Keratinocyte (primary cell): ENCODE measurements around the gene CDKN1C. TPM values are rescaled to one million over a fixed set of nuclear protein-coding genes. Genes with fewer than 3 reads are reported as not detected.

ENCODE experiments used
- DNase-seq: peaks from one replicate; pipeline ENCODE4 v3.0.0-alpha.2; 2011; ENCODE audit warnings: low read depth, missing footprints, low spot score
- FAIRE-seq: peaks from 2 replicates; lab custom pipeline; 2011; peaks lifted over from hg19 to GRCh38; lab: Jason Lieb, UNC
- H2AFZ ChIP-seq: 2 replicates; pipeline ENCODE4 v1.6.0; 2012; ENCODE audit warnings: low read length, control low read depth, inconsistent platforms; ENCODE audit not compliant: control insufficient read depth
- H3K27ac ChIP-seq: 2 replicates; pipeline ENCODE4 v1.5.1; 2011; ENCODE audit warnings: low read length; ENCODE audit not compliant: control insufficient read depth, insufficient read depth
- H3K27me3 ChIP-seq: 3 replicates; pipeline ENCODE4 v1.6.0; 2011; ENCODE audit warnings: low read length; ENCODE audit not compliant: control insufficient read depth, insufficient read depth; ENCODE audit errors: extremely low read depth
- H3K36me3 ChIP-seq, 2 experiments: 2 replicates in 1 of 2; 3 replicates in 1 of 2; pipeline ENCODE4 v1.5.1; 2011; ENCODE audit warnings: low read length in 2 of 2, mild to moderate bottlenecking in 1 of 2; ENCODE audit not compliant: control insufficient read depth in 2 of 2, insufficient read depth in 2 of 2; ENCODE audit errors: extremely low read depth in 1 of 2
- H3K4me1 ChIP-seq: 3 replicates; pipeline ENCODE4 v1.5.1; 2011; ENCODE audit warnings: low read length; ENCODE audit not compliant: control insufficient read depth, insufficient read depth; ENCODE audit errors: extremely low read depth
- H3K4me2 ChIP-seq: 3 replicates; pipeline ENCODE4 v1.6.0; 2011; ENCODE audit warnings: low read depth, low read length; ENCODE audit not compliant: control insufficient read depth, insufficient read depth; ENCODE audit errors: extremely low read depth
- H3K4me3 ChIP-seq, 3 experiments: fragments of 200-600 bp in 1 of 3; sonication (generic) in 1 of 3; 2 replicates in 2 of 3; 3 replicates in 1 of 3; pipeline ENCODE4 v1.5.1; 2011 to 2016; ENCODE audit warnings: low read length in 3 of 3, mild to moderate bottlenecking in 3 of 3, control low read depth in 2 of 3, inconsistent platforms in 1 of 3, low read depth in 1 of 3, mixed read lengths in 1 of 3, mixed run types in 1 of 3, moderate library complexity in 1 of 3; ENCODE audit not compliant: control insufficient read depth in 2 of 3, insufficient read depth in 2 of 3; ENCODE audit errors: extremely low read depth in 1 of 3
- H3K79me2 ChIP-seq: 2 replicates; pipeline ENCODE4 v1.6.0; 2012; ENCODE audit warnings: low read length; ENCODE audit not compliant: control insufficient read depth, insufficient read depth
- H3K9ac ChIP-seq: 3 replicates; pipeline ENCODE4 v1.6.0; 2011; ENCODE audit warnings: low read length; ENCODE audit not compliant: control insufficient read depth, insufficient read depth; ENCODE audit errors: extremely low read depth
- H3K9me1 ChIP-seq: 3 replicates; pipeline ENCODE4 v1.6.0; 2011; ENCODE audit warnings: low read length; ENCODE audit not compliant: control insufficient read depth, insufficient read depth; ENCODE audit errors: extremely low read depth
- H3K9me3 ChIP-seq: 2 replicates; pipeline ENCODE4 v1.5.1; 2012; ENCODE audit warnings: low read depth, low read length; ENCODE audit not compliant: control insufficient read depth
- H4K20me1 ChIP-seq: 3 replicates; pipeline ENCODE4 v1.6.0; 2011; ENCODE audit warnings: low read length; ENCODE audit not compliant: control insufficient read depth, insufficient read depth; ENCODE audit errors: extremely low read depth
- CTCF ChIP-seq, 3 experiments: IDR thresholded peaks in 1 of 3; conservative IDR thresholded peaks in 1 of 3; optimal IDR thresholded peaks in 1 of 3; 2 replicates in 2 of 3; 3 replicates in 1 of 3; pipeline versions ENCODE3 to v1.5.1; 2011; ENCODE audit warnings: low read length in 3 of 3, mild to moderate bottlenecking in 3 of 3, moderate library complexity in 2 of 3, control low read depth in 1 of 3, inconsistent platforms in 1 of 3; ENCODE audit not compliant: insufficient read depth in 2 of 3; ENCODE audit errors: extremely low read depth in 1 of 3
- EZH2 ChIP-seq: IDR thresholded peaks from one replicate; pipeline ENCODE4 v1.6.1; 2012; ENCODE audit warnings: inconsistent platforms, mild to moderate bottlenecking, low read length, moderate library complexity
- dilution Hi-C: fragments of 300-500 bp; cut with MboI; formaldehyde crosslinking; loops from one replicate; pipeline ENCODE4 v1.7.0; 2020; ENCODE audit warnings: low sequenced_read_pairs; ENCODE audit not compliant: extremely low pct_ligation_motif_present
- polyA plus RNA-seq, 5 experiments: library from polyadenylated mRNA; depleted of rRNA in 3 of 5; stranded (reverse) in 3 of 5; stranded (forward) in 1 of 5; unstranded in 1 of 5; fragments of >200 nt; gene quantifications; 1 replicate in 1 of 5; 2 replicates in 3 of 5; 3 replicates in 1 of 5; pipeline versions ENCODE4 v1.2.1 to v1.2.3, GENCODE V29; 2011 to 2012; ENCODE audit warnings: missing spikeins in 2 of 5, low read depth in 1 of 5, low replicate concordance in 1 of 5

CDKN1C gene
- polyA plus RNA-seq, 1 donor (not counting 4 experiments of a cell fraction or from before 2014, with no cell fraction given), result 0.37 TPM

GRCh38 chr11:2878782-2879181 lies 6.8 kb downstream of the CDKN1C start:
- Histone ChIP-seq H2AFZ (no peak overlapping the region), H4K20me1 (no peaks in the 10 kb centered on the region), H3K36me3 (no peaks in the 10 kb centered on the region), H3K79me2 (no peaks in the 10 kb centered on the region), H3K4me3 (no peak overlapping the region), H3K27me3 (peaks cover 41% of the 10 kb centered on the region), H3K9me3 (no peaks in the 10 kb centered on the region), H3K9me1 (no peaks in the 10 kb centered on the region), H3K9ac (no peak overlapping the region), H3K4me1 (no peaks in the 10 kb centered on the region), H3K27ac (no peak overlapping the region), H3K4me2 (no peak overlapping the region)
- TF ChIP-seq EZH2 (no peak), CTCF (optimal IDR thresholded peaks at IDR 0.05 in 1 of 3, IDR thresholded peaks at IDR 0.05 in 1 of 3, conservative IDR thresholded peaks at IDR 0.05 in 1 of 3; ENCODE audit: extremely low read depth in 1 of 3, insufficient read depth in 2 of 3, low read length in 3 of 3) (no peak)
- dilution Hi-C loops, result no loop called here
- DNase-seq, result no peak
- no peak for FAIRE-seq

- Histone ChIP-seq H3K27me3 (peaks cover 28% of the 10 kb centered on the region), H2AFZ (no peak overlapping the region), H3K9me3 (no peaks in the 10 kb centered on the region), H3K4me2 (no peak overlapping the region), H3K36me3 (no peaks in the 10 kb centered on the region), H3K4me3 (no peak overlapping the region), H3K9me1 (no peaks in the 10 kb centered on the region), H4K20me1 (no peaks in the 10 kb centered on the region), H3K79me2 (no peaks in the 10 kb centered on the region), H3K4me1 (no peaks in the 10 kb centered on the region), H3K27ac (no peak overlapping the region), H3K9ac (no peak overlapping the region)
- dilution Hi-C loops, result no loop called here
- no peak for DNase-seq
- FAIRE-seq, result no peak
- TF ChIP-seq EZH2 (no peak), CTCF (optimal IDR thresholded peaks at IDR 0.05 in 1 of 3, IDR thresholded peaks at IDR 0.05 in 1 of 3, conservative IDR thresholded peaks at IDR 0.05 in 1 of 3; ENCODE audit: extremely low read depth in 1 of 3, insufficient read depth in 2 of 3, low read length in 3 of 3) (no peak)
These were observed 8.1 kb downstream of the CDKN1C start for GRCh38 chr11:2877474-2877873.
